ENCODE data around the gene ACSF3.

ACSF3 gene

DNA sequence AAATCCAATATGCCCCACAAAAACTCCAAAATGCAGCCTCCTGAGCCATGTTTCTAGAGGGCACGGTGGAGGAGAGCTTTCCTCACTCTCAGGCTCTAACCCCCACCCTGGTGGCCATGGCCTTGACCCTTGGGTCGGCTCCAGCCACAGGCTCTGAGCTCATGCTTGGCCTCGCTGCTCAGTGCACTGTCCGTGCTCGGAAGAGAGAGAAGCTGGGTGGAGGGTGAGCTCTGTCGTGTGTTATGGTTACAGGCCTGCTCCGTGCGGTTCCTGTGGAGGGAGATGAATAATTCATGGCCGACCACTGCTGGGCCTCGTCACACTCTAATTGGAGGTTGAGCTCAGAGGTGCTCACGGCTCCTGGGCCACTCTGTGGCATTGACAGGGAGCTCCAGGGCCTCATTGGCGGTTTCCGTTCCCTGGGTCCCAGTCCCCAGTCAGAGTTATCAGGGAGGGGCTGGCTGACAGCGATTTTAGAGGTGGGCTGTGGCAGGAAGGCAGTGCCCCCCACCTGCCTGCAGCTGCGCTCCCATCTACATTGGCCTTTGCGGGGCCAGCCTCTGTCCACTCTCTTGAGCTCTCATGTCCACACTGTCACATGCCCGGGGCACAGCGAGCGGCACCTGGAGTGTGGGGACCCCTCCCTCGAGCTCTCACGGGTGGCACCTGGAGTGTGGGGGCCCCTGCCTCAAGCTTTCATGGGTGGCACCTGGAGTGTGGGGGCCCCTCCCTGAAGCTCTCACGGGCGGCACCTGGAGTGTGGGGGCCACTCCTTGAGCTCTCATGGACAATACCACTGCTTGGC is 24.9 kb downstream of the ACSF3 start:
- Histone ChIP-seq H4K12ac (ENCODE audit: low read depth, low read length) (no peak overlapping the region), H4K8ac (ENCODE audit: low read depth, low read length) (no peak overlapping the region), H3K14ac (ENCODE audit: low read length) (no peak overlapping the region), H3K79me2 (ENCODE audit: control insufficient read depth, insufficient read depth, low read length, poor library complexity) (no peaks in the 10 kb centered on the region), H3K18ac (ENCODE audit: low read length) (no peak overlapping the region), H4K91ac (ENCODE audit: low read depth, low read length) (no peak overlapping the region), H3K27me3 (ENCODE audit: insufficient read depth, low read length) (no peaks in the 10 kb centered on the region), H2AFZ (ENCODE audit: insufficient read depth, low read length, poor library complexity) (no peak overlapping the region), H3K4me2 (ENCODE audit: low read length) (no peak overlapping the region), H2BK120ac (ENCODE audit: insufficient read depth, low read length, poor library complexity) (no peak overlapping the region), H3K4me3 (ENCODE audit: low read depth, low read length) (no peak overlapping the region), H2AK5ac (ENCODE audit: low read length) (no peak overlapping the region), H3K27ac (ENCODE audit: low read depth, low read length) (no peak overlapping the region), H2BK5ac (ENCODE audit: low read depth, low read length, poor library complexity) (no peak overlapping the region), H3K4me1 (ENCODE audit: control insufficient read depth in 1 of 2, insufficient read depth in 2 of 2, low read length in 2 of 2) (peaks cover 14 to 17% of the 10 kb centered on the region in 2 experiments), H3K4ac (ENCODE audit: low read depth, low read length) (no peak overlapping the region), H2BK12ac (ENCODE audit: low read length) (no peak overlapping the region), H3K23ac (ENCODE audit: low read length) (no peak overlapping the region), H3K9ac (ENCODE audit: low read length) (no peak overlapping the region), H3K79me1 (ENCODE audit: low read length) (peaks cover 9% of the 10 kb centered on the region), H3K9me3 (ENCODE audit: insufficient read depth, low read depth, low read length) (peaks cover 4% of the 10 kb centered on the region), H3K36me3 (ENCODE audit: control insufficient read depth in 1 of 2, insufficient read depth in 2 of 2, low read length in 2 of 2) (peaks cover 47 to 71% of the 10 kb centered on the region in 2 experiments)
- whole genome bisulfite sequencing (ENCODE audit: extremely low coverage, insufficient coverage, insufficient read length), result no CpG with 5 or more reads among the region's 23 CpGs
- DNase-seq, result no peak

DNA sequence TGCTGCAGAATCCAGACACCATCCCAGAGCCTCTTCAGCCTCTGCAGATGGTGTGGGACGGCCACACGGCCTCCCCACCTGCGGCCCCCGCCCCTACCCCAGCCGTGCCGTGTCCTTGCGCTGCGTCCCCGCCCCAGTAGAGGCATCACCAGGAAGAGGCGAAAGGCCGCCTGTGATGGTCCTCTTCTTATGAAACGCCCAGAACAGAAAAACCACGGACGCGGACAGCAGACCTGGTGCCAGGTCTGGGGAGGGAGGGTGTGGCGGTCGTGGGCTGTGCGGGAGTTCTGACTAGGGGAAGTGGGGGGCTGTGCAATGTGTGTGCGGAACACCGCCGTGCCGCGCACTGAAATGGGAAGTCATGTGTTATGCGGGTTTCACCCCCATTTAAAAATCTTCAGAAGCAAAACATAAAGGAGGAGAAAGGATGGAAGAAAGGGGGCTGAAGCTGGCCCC is 25.5 kb downstream of the ACSF3 start:
- Histone ChIP-seq H3K4me1 (ENCODE audit: control insufficient read depth in 1 of 2, insufficient read depth in 2 of 2, low read length in 2 of 2) (peaks cover 12 to 14% of the 10 kb centered on the region in 2 experiments), H3K9me3 (ENCODE audit: insufficient read depth, low read depth, low read length) (peaks cover 4% of the 10 kb centered on the region), H3K14ac (ENCODE audit: low read length) (no peak overlapping the region), H2BK120ac (ENCODE audit: insufficient read depth, low read length, poor library complexity) (no peak overlapping the region), H3K79me1 (ENCODE audit: low read length) (peaks cover 5% of the 10 kb centered on the region), H3K27me3 (ENCODE audit: insufficient read depth, low read length) (no peaks in the 10 kb centered on the region), H2AK5ac (ENCODE audit: low read length) (no peak overlapping the region), H4K91ac (ENCODE audit: low read depth, low read length) (no peak overlapping the region), H2BK12ac (ENCODE audit: low read length) (no peak overlapping the region), H2AFZ (ENCODE audit: insufficient read depth, low read length, poor library complexity) (no peak overlapping the region), H3K79me2 (ENCODE audit: control insufficient read depth, insufficient read depth, low read length, poor library complexity) (no peaks in the 10 kb centered on the region), H3K36me3 (ENCODE audit: control insufficient read depth in 1 of 2, insufficient read depth in 2 of 2, low read length in 2 of 2) (peaks cover 48 to 71% of the 10 kb centered on the region in 2 experiments), H4K8ac (ENCODE audit: low read depth, low read length) (no peak overlapping the region), H2BK5ac (ENCODE audit: low read depth, low read length, poor library complexity) (no peak overlapping the region), H3K9ac (ENCODE audit: low read length) (no peak overlapping the region), H3K18ac (ENCODE audit: low read length) (no peak overlapping the region), H3K4ac (ENCODE audit: low read depth, low read length) (no peak overlapping the region), H3K27ac (ENCODE audit: low read depth, low read length) (no peak overlapping the region), H3K23ac (ENCODE audit: low read length) (no peak overlapping the region), H3K4me2 (ENCODE audit: low read length) (no peak overlapping the region), H3K4me3 (ENCODE audit: low read depth, low read length) (no peak overlapping the region), H4K12ac (ENCODE audit: low read depth, low read length) (no peak overlapping the region)
- no CpG with 5 or more reads among the region's 24 CpGs for WGBS (ENCODE audit: extremely low coverage, insufficient coverage, insufficient read length)
- no peak for DNase-seq

GRCh38 chr16:89119661-89120141 is 26.0 kb downstream of the ACSF3 start:
- Histone ChIP-seq H3K23ac (ENCODE audit: low read length) (no peak overlapping the region), H3K4ac (ENCODE audit: low read depth, low read length) (no peak overlapping the region), H3K4me3 (ENCODE audit: low read depth, low read length) (no peak overlapping the region), H3K79me2 (ENCODE audit: control insufficient read depth, insufficient read depth, low read length, poor library complexity) (no peaks in the 10 kb centered on the region), H3K27ac (ENCODE audit: low read depth, low read length) (no peak overlapping the region), H2AFZ (ENCODE audit: insufficient read depth, low read length, poor library complexity) (no peak overlapping the region), H3K36me3 (ENCODE audit: control insufficient read depth in 1 of 2, insufficient read depth in 2 of 2, low read length in 2 of 2) (peaks cover 49 to 71% of the 10 kb centered on the region in 2 experiments), H3K79me1 (ENCODE audit: low read length) (peaks cover 3% of the 10 kb centered on the region), H3K4me2 (ENCODE audit: low read length) (no peak overlapping the region), H3K14ac (ENCODE audit: low read length) (no peak overlapping the region), H3K4me1 (ENCODE audit: control insufficient read depth in 1 of 2, insufficient read depth in 2 of 2, low read length in 2 of 2) (peaks cover 7 to 9% of the 10 kb centered on the region in 2 experiments), H4K12ac (ENCODE audit: low read depth, low read length) (no peak overlapping the region), H3K9me3 (ENCODE audit: insufficient read depth, low read depth, low read length) (peaks cover 7% of the 10 kb centered on the region), H4K91ac (ENCODE audit: low read depth, low read length) (no peak overlapping the region), H3K9ac (ENCODE audit: low read length) (no peak overlapping the region), H2BK120ac (ENCODE audit: insufficient read depth, low read length, poor library complexity) (no peak overlapping the region), H2AK5ac (ENCODE audit: low read length) (no peak overlapping the region), H2BK5ac (ENCODE audit: low read depth, low read length, poor library complexity) (no peak overlapping the region), H2BK12ac (ENCODE audit: low read length) (no peak overlapping the region), H4K8ac (ENCODE audit: low read depth, low read length) (no peak overlapping the region), H3K18ac (ENCODE audit: low read length) (no peak overlapping the region), H3K27me3 (ENCODE audit: insufficient read depth, low read length) (no peaks in the 10 kb centered on the region)
- DNase-seq, result no peak
- WGBS (ENCODE audit: extremely low coverage, insufficient coverage, insufficient read length), result no CpG with 5 or more reads among the region's 31 CpGs

DNA sequence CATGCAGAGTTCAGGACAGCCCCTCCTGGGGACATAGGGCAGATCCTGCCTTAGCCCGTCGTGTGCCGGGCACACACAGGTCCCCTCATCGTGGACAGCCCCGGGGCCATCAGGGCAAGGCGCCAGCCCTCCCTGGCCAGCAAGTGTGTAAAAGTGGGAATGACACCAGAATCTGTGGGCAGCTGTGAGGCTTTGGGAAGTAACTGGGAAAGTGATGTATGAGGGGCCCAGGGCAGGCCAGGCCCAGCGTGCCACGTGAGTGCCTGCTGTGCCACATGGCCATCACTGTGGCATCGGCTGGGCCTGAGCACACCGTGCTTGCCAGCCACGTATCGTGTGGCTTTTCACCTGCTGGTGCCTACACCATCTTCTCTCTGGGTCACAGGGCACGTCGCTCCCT is 26.6 kb downstream of the ACSF3 start:
- Histone ChIP-seq H2BK120ac (ENCODE audit: insufficient read depth, low read length, poor library complexity) (no peak overlapping the region), H3K4me1 (ENCODE audit: control insufficient read depth in 1 of 2, insufficient read depth in 2 of 2, low read length in 2 of 2) (peaks cover under 1 to 4% of the 10 kb centered on the region in 2 experiments), H3K23ac (ENCODE audit: low read length) (no peak overlapping the region), H3K36me3 (ENCODE audit: control insufficient read depth in 1 of 2, insufficient read depth in 2 of 2, low read length in 2 of 2) (peaks cover 49 to 71% of the 10 kb centered on the region in 2 experiments), H2AFZ (ENCODE audit: insufficient read depth, low read length, poor library complexity) (no peak overlapping the region), H4K8ac (ENCODE audit: low read depth, low read length) (no peak overlapping the region), H3K4me2 (ENCODE audit: low read length) (no peak overlapping the region), H3K27me3 (ENCODE audit: insufficient read depth, low read length) (no peaks in the 10 kb centered on the region), H4K91ac (ENCODE audit: low read depth, low read length) (no peak overlapping the region), H3K18ac (ENCODE audit: low read length) (no peak overlapping the region), H3K79me2 (ENCODE audit: control insufficient read depth, insufficient read depth, low read length, poor library complexity) (no peaks in the 10 kb centered on the region), H3K27ac (ENCODE audit: low read depth, low read length) (no peak overlapping the region), H3K4ac (ENCODE audit: low read depth, low read length) (no peak overlapping the region), H3K9me3 (ENCODE audit: insufficient read depth, low read depth, low read length) (peaks cover 7% of the 10 kb centered on the region), H3K4me3 (ENCODE audit: low read depth, low read length) (no peak overlapping the region), H3K14ac (ENCODE audit: low read length) (no peak overlapping the region), H2AK5ac (ENCODE audit: low read length) (no peak overlapping the region), H3K9ac (ENCODE audit: low read length) (no peak overlapping the region), H4K12ac (ENCODE audit: low read depth, low read length) (no peak overlapping the region), H2BK5ac (ENCODE audit: low read depth, low read length, poor library complexity) (no peak overlapping the region), H3K79me1 (ENCODE audit: low read length) (peaks cover under 1% of the 10 kb centered on the region), H2BK12ac (ENCODE audit: low read length) (no peak overlapping the region)
- DNase-seq, result no peak
- no CpG with 5 or more reads among the region's 14 CpGs for WGBS (ENCODE audit: extremely low coverage, insufficient coverage, insufficient read length)
